GM21390 (cell line): ENCODE data around the gene PNLDC1.
"Not testable (repeated sequence)": the region's sequence is repeated elsewhere in the genome, so short reads cannot be mapped to it uniquely, and the experiment has no call there.

Experiments used
- ATAC-seq: cut with Tn5 transposase; IDR thresholded peaks from one replicate; pipeline ENCODE4 v1.9.1; 2021; ENCODE audit not compliant: unreplicated experiment

The PNLDC1 gene

DNA sequence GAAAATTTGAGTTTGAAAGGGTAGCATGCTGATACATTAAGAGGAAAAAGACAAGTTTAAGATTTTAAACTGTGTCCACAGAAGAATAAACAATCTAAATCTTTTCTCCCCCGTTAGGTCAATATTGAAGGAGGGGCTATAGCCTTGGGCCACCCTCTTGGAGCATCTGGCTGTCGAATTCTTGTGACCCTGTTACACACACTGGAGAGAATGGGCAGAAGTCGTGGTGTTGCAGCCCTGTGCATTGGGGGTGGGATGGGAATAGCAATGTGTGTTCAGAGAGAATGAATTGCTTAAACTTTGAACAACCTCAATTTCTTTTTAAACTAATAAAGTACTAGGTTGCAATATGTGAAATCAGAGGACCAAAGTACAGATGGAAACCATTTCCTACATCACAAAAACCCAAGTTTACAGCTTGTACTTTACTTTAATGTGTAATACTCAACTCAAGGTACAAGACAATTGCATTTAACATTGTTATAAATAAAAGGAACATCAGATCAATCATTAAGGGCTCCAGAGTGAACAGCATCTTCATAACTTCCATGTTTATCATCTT, 21.5 kb upstream of the PNLDC1 start:
- ATAC-seq: no peak

DNA sequence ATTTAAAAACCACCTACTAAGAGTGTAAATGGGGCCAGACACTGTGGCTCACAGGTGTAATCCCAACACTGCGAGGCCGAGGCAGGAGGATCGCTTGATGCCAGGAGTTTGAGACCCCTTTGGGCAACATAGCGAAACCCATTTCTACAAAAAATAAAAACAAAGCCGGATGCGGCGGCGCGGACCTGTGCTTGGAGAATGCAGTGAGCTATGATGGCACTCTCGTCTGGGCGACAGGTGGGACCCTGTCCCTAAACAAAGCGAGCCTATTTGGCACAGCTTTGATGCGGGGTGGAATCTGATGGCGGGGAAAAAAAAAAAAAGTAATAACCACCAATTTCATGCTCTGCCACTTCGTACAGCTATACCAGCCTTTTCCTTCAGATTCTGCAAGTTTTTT, 11.8 kb upstream of the PNLDC1 start:
- ATAC-seq: no peak

DNA sequence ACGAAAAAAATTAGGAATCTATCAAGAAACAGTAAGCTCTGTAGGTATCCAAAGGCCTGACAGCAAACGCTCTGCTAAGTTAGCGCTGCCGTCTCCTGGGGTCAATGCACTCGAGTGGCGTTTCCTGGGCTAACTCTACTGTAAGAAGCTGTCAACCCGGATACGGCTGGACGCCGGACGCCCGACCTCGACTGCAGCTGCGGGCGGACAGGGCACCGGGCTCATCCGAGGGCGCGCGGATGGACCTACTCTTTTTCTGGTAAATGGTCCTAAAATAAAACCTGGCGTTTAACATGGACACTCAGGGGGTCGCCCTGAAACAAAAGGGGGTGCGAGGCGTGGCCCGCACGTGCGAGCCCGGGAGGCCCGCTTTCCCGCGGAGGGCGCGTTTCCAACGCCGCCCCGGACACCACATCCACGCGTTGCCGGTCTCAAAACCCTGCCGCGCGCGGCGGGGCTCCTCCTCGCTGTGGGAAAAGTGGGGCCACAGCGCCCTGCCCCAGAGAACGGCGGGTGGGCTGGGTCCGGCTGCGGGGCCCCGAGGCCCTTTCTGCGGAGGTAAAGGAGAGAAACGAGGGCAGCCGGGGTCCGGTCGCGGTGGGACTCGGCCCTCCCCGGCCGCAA, 11.2 kb upstream of the PNLDC1 start:
- no peak for ATAC-seq

DNA sequence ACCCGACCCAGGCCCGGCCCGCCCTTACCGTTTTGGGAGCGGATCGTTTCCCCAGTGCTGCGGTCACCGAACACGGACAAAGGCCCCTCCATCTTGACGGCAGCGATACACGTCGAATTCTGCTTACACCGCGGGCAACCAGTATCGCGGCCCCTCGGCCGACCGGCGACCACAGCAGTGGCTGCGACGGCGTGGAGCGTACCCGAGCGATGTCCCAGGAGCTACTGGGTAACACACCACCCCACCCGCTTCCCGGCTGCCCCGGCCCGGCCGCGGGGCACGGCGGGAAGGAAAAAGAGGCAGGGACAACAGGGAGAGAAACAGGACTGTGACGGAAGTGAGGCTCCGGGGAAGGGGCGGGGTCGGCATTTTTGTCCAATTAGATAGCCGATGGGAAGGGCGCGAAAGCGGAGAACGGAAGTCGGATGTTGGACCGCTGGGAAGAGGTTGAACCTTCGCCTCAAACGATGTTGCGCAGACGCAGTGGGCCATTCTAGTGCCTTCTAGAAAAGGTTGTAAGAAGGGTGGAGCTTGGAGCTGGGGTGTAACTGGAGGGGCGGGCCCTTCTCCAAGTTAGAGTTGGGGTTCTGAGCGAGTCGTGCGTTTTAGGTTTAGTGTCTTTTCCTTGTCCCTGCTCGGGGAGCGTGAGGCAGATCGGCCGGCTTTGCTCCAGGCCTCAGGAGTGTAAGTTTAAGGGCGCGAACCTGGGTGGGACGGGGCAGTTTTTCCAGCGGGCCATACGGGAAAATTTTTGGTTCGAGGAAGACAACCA, 10.5 kb upstream of the PNLDC1 start, which contains the start of gene TCP1:
TCP1 (minus strand) TSS at position 226 of the 772 bp plus-strand sequence; CDS start at position 92, 134 bp downstream.
- ATAC-seq: peak; percentile 71

DNA sequence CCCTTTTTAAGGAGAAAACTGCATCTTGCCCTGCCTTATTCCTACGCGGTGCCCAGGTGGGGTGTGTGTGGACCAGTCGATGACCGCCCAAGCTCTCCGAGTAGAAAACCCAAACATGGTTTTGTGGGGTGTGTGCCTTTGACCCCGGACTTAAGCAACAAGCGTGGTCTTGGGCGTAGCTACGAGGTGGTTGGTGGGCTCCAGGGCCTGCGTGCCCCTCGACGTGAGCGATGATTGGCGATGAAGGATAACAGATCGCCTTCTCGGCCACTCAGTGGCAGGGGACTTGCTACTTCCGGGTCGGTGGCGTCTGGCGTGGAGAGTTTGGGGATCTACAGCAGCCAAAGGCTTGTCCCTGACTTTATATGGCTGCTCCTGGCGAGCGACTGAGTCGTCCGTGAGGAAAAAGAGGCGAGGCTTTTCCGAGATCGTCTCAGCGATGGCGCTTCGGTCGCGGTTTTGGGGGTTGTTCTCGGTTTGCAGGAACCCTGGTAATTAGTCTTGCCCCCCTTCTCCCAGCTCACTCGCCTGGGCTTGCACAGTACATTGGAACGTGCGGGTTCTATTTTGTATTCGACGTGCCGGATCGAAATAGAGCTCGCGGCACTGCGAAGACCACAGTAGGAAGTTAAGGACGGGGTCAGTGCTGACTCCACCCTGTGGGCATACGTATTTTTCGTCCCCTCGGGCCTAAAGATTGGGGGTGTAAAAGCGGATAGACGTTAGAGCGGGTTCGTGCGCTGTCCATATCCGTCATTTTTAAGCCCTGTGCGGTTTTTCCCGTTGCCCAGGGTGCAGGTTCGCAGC, 9.7 kb upstream of the PNLDC1 start, which contains the start of gene MRPL18:
MRPL18 (plus strand) TSS at position 319 of the 807 bp plus-strand sequence; CDS start at position 440, 121 bp downstream.
- peak; percentile 76 for ATAC-seq

DNA sequence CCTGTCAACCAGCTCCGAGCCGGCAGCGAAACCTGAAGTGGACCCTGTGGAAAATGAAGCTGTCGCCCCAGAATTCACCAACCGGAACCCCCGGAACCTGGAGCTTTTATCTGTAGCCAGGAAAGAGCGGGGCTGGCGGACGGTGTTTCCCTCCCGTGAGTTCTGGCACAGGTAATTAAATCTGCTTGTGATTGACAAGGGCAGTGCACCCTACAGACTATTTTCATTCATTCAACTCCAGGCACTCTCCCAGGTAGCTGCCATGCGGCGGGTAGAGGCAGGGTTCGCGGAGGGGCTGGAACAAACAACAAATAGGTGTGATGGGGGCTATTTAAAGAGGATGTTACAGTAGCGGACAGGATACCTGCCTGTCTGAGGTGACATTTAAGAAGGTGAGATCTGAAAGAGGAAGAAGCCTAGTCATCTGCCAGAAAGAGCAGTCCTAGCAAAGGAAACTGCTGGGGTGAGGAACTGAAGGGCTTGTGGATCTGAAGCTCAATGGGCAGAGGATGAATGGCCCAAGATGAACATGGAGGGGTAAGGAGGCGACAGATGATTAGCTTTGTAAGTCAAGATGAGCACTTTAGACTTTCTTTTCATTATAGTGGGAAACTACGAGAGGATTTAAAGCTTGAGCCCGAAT, 9.0 kb upstream of the PNLDC1 start:
- ATAC-seq: no peak

DNA sequence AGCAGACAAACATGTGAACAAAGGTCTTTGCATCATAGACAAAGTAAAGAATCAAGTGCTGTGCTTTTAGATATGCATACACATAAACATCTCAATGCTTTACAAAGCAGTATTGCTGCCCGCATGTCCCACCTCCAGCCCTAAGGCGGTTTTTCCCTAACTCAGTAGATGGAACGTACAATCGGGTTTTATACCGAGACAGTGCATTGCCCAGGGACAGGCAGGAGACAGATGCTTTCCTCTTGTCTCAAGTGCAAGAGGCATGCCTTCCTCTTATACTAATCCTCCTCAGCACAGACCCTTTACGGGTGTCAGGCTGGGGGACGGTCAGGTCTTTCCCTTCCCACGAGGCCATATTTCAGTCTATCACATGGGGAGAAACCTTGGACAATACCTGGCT, 5.1 kb upstream of the PNLDC1 start:
- not testable (repeated sequence) for ATAC-seq

DNA sequence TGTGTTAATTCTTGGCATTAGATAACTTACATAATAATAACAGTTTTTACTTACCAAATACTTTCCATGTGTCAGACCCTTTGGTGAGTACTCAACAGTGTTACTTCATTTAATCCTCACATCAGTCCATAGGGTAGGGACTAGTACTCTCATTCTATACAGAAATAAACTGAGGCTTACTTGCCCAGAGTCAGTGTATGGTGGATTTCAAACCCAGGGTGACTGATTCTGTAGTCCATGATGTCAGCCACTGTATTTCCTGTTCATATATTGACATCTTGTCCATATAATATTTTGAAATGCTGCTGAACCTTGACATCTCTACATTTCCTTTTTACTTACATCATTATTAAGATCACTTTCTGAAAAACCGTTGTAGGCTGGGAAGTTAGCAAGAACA, 2.5 kb upstream of the PNLDC1 start:
- no peak for ATAC-seq

DNA sequence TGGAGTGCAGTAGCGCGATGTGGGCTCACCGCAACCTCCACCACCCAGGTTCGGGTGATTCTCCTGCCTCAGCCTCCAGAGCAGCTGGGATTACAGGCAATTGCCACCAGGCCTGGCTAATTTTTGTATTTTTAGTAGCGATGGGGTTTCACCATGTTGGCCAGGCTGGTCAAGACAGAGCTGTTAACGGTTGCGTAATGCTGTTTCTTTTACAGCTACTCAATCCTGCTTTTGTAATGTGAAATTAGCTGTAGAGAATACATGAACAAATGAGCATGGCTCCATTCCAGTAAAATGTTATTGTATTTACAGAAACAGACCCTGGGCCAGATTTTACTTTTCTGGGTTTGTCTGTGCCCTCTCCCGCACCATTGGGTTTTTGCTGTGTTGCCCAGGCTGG, 1.9 kb downstream of the PNLDC1 start:
- no peak for ATAC-seq

DNA sequence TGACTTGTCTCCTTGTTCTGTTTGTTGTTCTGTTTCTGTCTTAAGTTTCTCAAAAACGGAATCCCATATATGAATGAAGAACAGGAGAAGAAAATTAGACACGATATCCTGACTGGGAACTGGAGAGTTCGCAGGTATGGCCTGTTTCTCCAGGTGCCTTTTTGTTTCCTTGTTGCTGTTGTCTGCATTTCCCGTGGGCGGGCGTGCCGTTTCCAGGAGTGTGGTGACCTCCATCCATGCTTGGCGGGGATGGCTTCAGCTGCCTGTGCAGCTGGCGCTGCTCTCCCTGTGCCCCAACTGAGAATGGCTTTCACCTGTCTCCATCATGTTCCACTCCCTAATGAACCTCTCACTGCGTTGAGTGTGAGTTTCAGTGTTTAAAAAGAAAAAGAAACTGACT, 4.4 kb downstream of the PNLDC1 start:
- ATAC-seq: no peak

DNA sequence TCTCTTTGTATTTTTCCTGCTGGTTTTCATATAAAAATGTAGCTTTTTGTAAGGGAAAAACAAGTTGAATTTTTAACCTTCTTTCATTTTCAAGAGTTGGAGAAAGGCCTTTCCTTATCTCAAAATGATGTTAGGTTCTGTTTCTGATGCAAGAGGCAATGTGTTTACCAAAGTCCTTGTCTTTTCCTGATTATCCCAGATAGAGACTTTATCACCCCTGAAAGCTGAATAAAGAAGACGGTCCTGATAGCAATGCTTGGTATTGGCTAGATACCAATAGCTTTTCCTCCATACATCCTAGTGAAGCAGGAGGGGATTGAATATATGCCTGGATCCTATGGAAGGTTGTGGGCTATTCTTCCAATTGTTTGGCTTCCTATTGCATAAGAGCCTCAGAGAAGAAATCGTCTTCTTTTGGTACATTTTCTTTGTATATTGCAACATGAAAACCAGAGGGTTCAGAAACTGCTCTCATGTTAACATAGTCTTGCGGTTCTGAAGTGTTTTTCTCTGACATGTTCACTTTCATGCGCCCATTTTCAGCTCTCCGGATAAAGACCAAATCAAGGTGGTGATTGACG, 5.5 kb downstream of the PNLDC1 start:
- ATAC-seq: no peak

DNA sequence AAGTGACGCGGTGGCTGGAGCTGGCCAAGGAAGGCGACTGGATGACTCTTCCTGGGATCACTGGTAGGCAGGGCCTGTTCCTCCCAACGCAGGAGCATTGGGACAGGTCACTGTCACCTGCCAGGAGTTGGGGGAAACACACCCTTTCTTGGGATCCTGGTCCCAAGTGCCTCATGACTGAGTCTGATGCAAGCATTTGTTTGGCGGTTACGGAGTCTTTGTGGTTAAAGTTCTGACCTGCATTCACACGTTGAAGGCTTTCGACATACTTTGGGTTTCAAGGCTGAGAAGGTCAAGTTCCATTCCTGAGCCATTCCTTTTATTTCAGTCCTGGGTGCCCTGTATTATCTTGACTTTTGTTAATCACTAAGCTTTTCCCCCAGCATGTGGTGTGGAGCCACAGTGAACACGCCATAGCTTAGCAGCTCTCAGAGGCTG, 6.0 kb downstream of the PNLDC1 start:
- ATAC-seq: no peak

DNA sequence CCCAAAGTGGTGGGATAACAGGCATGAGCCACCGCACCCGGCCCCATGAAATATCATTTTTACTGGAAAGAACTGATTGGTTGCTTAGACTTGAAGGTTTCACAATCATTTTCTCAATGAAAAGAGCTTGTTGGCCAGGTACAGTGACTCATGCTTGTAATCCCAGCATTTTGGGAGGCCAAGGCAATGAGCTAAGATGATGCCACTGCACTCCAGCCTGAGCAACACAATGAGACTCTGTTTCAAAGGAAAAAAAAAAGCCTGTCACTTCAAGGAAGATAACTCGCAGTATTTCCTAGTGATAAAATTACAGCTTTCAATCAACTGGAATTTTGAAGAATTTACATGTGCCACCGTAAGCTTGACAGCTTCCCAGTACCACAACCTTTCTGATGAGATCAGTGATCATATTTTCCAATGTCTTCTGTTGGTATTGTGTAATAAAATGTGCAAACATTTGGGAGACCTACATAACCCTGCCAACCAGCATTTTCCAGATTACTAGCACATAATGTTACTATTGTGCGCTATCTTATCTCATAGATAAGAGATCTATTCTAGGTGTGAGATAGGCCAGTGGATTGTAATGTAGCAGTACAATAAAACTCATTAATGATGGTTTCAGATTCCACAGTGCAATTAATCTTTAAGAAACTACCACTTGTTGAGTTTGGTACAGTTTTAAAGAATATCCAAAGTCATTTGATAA, 7.2 kb downstream of the PNLDC1 start:
- ATAC-seq: no peak

DNA sequence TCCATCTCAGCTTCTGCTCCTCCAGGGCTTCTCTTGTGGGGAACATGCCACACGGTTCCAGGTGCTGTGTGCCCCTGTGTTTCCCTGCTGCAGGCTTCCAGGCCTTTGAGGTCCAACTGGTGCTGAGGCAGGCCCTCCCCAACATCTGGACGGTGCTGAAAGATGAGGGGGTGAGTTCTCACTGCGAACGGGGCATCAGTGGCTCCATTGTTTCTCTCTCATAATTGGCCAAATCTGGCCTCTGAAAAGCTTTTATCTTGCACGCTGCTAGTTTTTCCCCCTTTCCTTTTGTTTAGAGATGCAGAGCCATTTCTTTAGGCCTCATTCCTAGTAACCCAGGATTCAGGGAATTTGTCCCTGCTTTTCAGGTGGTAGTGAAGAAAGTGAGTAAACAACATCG, 8.6 kb downstream of the PNLDC1 start:
- no peak for ATAC-seq

DNA sequence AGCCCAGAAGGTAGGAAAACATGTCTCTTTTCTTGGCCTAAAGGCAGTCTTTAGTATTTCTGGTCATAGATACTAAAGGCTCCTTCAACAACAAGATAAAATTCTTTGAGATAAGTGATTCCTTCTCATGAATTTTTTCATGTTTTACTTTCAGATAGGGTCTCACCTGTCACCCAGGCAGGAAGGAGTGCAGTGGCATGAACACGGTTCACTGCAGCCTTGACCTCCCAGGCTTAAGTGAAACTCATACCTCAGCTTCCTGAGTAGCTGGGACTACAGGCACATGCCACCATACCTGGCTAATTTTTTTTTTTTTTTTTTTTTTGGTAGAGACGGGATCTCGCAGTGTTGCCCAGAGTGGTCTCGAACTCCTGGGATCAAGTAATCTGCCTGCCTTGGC, 9.1 kb downstream of the PNLDC1 start:
- peak; percentile 66 for ATAC-seq

DNA sequence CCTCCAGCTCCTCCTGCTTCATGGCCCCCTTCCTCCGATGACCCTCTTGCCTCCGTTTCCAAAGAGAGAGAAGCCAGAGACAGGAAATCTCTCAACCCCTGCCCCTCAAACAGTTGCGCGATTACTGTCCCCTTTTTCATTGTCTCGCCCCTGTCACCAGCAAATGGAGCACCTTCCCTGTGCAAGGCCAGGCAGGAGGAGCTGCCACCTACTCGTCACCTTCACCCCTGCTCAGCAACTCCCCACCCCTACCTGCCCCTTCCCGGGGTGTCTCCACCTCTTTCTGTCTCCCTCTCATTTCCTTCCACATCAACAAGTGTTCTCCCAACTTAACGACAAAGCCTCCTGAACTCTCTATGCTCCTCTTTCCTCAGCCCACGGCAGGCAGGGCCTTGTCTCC, 13.7 kb downstream of the PNLDC1 start:
- ATAC-seq: no peak

DNA sequence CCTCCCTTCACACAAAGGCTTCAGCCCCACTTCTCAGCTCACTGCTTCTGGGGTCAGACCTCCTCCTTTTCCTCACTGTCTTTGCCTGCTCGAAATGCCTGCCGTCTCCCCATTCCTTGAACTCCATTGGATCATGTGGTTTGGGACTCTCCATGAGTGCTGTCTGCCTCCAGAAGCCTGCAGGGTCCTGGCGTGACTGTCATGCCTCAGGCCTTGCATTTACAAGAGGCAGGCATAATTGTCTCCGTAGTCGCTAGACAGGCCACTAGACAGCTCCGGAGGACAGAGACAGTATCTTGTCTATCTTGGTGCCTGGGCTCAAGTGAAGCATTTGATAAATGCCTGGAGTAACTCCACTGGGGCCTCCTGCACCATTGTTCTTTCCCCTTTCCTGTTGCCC, 15.3 kb downstream of the PNLDC1 start:
- ATAC-seq: no peak

DNA sequence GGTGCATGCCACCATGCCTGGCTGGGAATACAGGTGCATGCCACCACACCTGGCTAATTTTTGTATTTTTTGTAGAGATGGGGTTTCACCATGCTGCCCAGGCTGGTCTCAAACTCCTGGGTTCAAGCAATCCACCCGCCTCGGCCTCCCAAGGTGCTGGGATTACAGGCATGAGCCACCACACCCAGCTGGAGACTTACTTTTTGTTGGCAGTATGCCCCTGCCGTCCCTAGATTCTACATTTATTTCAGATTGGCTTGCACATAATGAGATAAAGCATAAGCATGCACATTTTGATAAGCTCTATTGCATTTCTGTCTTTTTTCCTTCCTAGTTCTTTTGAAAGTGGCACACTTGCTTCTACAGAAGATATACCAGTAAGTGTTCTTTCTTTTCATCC, 16.7 kb downstream of the PNLDC1 start:
- not testable (repeated sequence) for ATAC-seq

DNA sequence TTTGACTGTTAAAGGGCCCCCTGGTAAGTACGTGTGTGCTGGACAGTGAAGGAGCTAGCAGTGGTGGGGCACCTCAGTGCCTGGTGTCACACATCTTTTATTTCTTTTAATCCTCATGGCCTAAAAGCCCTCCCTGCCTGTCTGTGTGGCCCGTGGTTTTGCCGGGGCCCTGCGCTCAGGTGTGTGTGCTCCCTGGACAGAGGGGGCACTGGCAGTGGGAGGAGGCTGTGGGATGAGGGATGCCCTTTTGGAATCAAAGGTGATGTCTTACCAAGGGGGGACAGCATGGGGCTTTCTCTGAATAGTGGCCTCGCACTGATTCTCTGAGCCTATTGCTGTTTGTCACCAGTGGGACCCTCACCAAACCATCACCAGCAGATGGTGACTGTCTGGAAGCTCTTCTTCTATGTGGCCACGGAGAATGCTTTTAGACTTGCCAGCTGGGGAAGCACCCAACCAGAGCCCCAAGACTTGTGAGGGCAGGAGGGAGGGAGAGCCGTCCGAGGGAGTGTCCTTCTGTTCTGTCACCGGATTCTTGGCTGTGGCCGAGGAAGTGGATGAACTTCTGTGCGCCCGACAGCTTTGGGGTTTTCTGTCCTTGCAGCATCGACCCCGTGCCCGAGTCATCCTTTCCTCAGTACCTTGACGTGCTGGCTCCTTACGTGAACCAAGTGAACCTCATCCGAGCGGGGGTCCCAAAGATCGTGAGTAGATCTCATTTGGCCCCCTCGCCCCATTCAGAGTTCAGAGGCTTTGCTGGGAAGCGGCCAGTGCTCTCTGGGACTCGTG, 18.1 kb downstream of the PNLDC1 start:
- no peak for ATAC-seq
